Measurements from ENCODE around the gene SLC6A7. TPM values are rescaled to one million over a fixed set of nuclear protein-coding genes. Genes with fewer than 3 reads are reported as not detected.

SLC6A7 gene
- total and polyA plus RNA-seq, 2 donors from 2014 or later, result not detected

- Histone ChIP-seq H3K27ac (ENCODE audit: low read depth in 2 of 2, low read length in 2 of 2) (no peak overlapping the region), H3K27me3 (ENCODE audit: control insufficient read depth, insufficient read depth, low read length) (peaks cover 2% of the 10 kb centered on the region), H3K9me3 (ENCODE audit: control insufficient read depth in 2 of 3, insufficient read depth in 1 of 3, low read length in 3 of 3) (no peaks in the 10 kb centered on the region), H3K36me3 (ENCODE audit: control insufficient read depth in 2 of 3, insufficient read depth in 3 of 3, low read length in 3 of 3) (no peaks in the 10 kb centered on the region), H3K4me1 (ENCODE audit: control insufficient read depth in 2 of 3, insufficient read depth in 2 of 3, low read depth in 1 of 3, low read length in 3 of 3) (peaks cover 4 to 5% (median 4%) of the 10 kb centered on the region in 3 donors), H3K9ac (ENCODE audit: low read length in 3 of 3) (no peak overlapping the region), H3K4me3 (ENCODE audit: low read length in 3 of 3) (no peak overlapping the region)
- TF ChIP-seq, protein P1, sequence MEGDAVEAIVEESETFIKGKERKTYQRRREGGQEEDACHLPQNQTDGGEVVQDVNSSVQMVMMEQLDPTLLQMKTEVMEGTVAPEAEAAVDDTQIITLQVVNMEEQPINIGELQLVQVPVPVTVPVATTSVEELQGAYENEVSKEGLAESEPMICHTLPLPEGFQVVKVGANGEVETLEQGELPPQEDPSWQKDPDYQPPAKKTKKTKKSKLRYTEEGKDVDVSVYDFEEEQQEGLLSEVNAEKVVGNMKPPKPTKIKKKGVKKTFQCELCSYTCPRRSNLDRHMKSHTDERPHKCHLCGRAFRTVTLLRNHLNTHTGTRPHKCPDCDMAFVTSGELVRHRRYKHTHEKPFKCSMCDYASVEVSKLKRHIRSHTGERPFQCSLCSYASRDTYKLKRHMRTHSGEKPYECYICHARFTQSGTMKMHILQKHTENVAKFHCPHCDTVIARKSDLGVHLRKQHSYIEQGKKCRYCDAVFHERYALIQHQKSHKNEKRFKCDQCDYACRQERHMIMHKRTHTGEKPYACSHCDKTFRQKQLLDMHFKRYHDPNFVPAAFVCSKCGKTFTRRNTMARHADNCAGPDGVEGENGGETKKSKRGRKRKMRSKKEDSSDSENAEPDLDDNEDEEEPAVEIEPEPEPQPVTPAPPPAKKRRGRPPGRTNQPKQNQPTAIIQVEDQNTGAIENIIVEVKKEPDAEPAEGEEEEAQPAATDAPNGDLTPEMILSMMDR (IDR thresholded peaks at IDR 0.05; ENCODE audit: borderline replicate concordance, extremely low read depth, insufficient read depth), result no peak
- FAIRE-seq (no peak), DNase-seq (no peak)
- intact Hi-C loops (cut with DNase I), result no loop called here
Observed at GRCh38 chr5:150173161-150173560, 16.7 kb upstream of the SLC6A7 start.

- Histone ChIP-seq H3K4me1 (ENCODE audit: control insufficient read depth in 2 of 3, insufficient read depth in 2 of 3, low read depth in 1 of 3, low read length in 3 of 3) (peaks cover 4 to 10% (median 4%) of the 10 kb centered on the region in 3 donors), H3K9ac (ENCODE audit: low read length in 3 of 3) (no peak overlapping the region), H3K9me3 (ENCODE audit: control insufficient read depth in 2 of 3, insufficient read depth in 1 of 3, low read length in 3 of 3) (no peaks in the 10 kb centered on the region), H3K27me3 (ENCODE audit: control insufficient read depth, insufficient read depth, low read length) (peaks cover 2% of the 10 kb centered on the region), H3K36me3 (ENCODE audit: control insufficient read depth in 2 of 3, insufficient read depth in 3 of 3, low read length in 3 of 3) (no peaks in the 10 kb centered on the region), H3K27ac (ENCODE audit: low read depth in 2 of 2, low read length in 2 of 2) (no peak overlapping the region), H3K4me3 (ENCODE audit: low read length in 3 of 3) (no peak overlapping the region)
- TF ChIP-seq, protein P1 (IDR thresholded peaks at IDR 0.05; ENCODE audit: borderline replicate concordance, extremely low read depth, insufficient read depth), result no peak
- DNase-seq, result peak in 1 of 5 donors; percentile 66
- no peak for FAIRE-seq
- intact Hi-C loops (cut with DNase I), result no loop called here
Observed at GRCh38 chr5:150174285-150174684, 15.6 kb upstream of the SLC6A7 start.

- intact Hi-C loops (cut with DNase I), result no loop called here
- no peak for FAIRE-seq
- Histone ChIP-seq H3K9me3 (ENCODE audit: control insufficient read depth in 2 of 3, insufficient read depth in 1 of 3, low read length in 3 of 3) (no peaks in the 10 kb centered on the region), H3K27me3 (ENCODE audit: control insufficient read depth, insufficient read depth, low read length) (no peaks in the 10 kb centered on the region), H3K27ac (ENCODE audit: low read depth in 2 of 2, low read length in 2 of 2) (no peak overlapping the region), H3K9ac (ENCODE audit: low read length in 3 of 3) (no peak overlapping the region), H3K36me3 (ENCODE audit: control insufficient read depth in 2 of 3, insufficient read depth in 3 of 3, low read length in 3 of 3) (no peaks in the 10 kb centered on the region), H3K4me1 (ENCODE audit: control insufficient read depth in 2 of 3, insufficient read depth in 2 of 3, low read depth in 1 of 3, low read length in 3 of 3) (peaks cover 4 to 18% (median 4%) of the 10 kb centered on the region in 3 donors), H3K4me3 (ENCODE audit: low read length in 3 of 3) (no peak overlapping the region)
- no peak for DNase-seq
- TF ChIP-seq, protein P1 (IDR thresholded peaks at IDR 0.05; ENCODE audit: borderline replicate concordance, extremely low read depth, insufficient read depth), result no peak
Observed at GRCh38 chr5:150175076-150175475, 14.8 kb upstream of the SLC6A7 start.

DNA sequence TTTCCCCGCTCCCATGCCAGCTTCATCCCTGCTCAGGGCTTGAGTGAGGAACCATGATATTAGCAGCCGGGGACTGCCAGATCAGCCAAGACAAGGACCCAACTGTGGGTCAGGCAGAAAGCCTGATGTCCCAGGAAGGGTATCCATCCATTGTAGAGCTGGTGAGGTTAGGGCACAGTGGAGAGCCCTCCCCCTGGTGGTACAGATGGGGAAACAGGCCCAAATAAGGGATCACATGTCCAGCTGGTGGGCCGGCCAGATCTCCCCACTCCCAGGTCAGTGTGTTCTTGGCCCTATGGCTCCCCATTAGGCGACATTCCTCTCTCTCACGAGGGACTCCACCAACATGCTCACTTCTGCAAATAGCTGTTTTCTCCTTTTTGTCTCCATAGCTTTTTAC lies 14.3 kb upstream of the SLC6A7 start:
- no peak overlapping the region for H3K27ac ChIP-seq (ENCODE audit: low read depth in 2 of 2, low read length in 2 of 2)

More for the DNA sequence above, 14.3 kb upstream of the SLC6A7 start:
- peaks cover 4 to 22% (median 6%) of the 10 kb centered on the region in 3 donors for H3K4me1 ChIP-seq (ENCODE audit: control insufficient read depth in 2 of 3, insufficient read depth in 2 of 3, low read depth in 1 of 3, low read length in 3 of 3)
- no peak overlapping the region for H3K4me3 ChIP-seq (ENCODE audit: low read length in 3 of 3)
- no peaks in the 10 kb centered on the region for H3K9me3 ChIP-seq (ENCODE audit: control insufficient read depth in 2 of 3, insufficient read depth in 1 of 3, low read length in 3 of 3)
- intact Hi-C loops (cut with DNase I), result no loop called here
- H3K36me3 ChIP-seq (ENCODE audit: control insufficient read depth in 2 of 3, insufficient read depth in 3 of 3, low read length in 3 of 3), result no peaks in the 10 kb centered on the region
- no peak overlapping the region for H3K9ac ChIP-seq (ENCODE audit: low read length in 3 of 3)
- TF ChIP-seq, protein P1 (IDR thresholded peaks at IDR 0.05; ENCODE audit: borderline replicate concordance, extremely low read depth, insufficient read depth), result peak; percentile 14
- FAIRE-seq (no peak), DNase-seq (no peak)
- no peaks in the 10 kb centered on the region for H3K27me3 ChIP-seq (ENCODE audit: control insufficient read depth, insufficient read depth, low read length)

Data from kidney (tissue), 14 donors.